ENCODE measurements around the gene PCNX2.

- TF ChIP-seq, protein P1, sequence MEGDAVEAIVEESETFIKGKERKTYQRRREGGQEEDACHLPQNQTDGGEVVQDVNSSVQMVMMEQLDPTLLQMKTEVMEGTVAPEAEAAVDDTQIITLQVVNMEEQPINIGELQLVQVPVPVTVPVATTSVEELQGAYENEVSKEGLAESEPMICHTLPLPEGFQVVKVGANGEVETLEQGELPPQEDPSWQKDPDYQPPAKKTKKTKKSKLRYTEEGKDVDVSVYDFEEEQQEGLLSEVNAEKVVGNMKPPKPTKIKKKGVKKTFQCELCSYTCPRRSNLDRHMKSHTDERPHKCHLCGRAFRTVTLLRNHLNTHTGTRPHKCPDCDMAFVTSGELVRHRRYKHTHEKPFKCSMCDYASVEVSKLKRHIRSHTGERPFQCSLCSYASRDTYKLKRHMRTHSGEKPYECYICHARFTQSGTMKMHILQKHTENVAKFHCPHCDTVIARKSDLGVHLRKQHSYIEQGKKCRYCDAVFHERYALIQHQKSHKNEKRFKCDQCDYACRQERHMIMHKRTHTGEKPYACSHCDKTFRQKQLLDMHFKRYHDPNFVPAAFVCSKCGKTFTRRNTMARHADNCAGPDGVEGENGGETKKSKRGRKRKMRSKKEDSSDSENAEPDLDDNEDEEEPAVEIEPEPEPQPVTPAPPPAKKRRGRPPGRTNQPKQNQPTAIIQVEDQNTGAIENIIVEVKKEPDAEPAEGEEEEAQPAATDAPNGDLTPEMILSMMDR (IDR thresholded peaks at IDR 0.05) = no peak
- TF ChIP-seq POLR2A (IDR thresholded peaks at IDR 0.05) = no peak
- no peak for TF ChIP-seq POLR2AphosphoS5 (IDR thresholded peaks at IDR 0.05)
Measured at GRCh38 chr1:233326811-233327650, 31.5 kb upstream of the PCNX2 start.

All from prostate gland (tissue), 2 donors.